OCI-LY7 (cell line): ENCODE data around the gene KIR3DL2. TPM values are rescaled to one million over a fixed set of nuclear protein-coding genes. Genes with fewer than 3 reads are reported as not detected.
"Not testable (repeated sequence)": the region's sequence is repeated elsewhere in the genome, so short reads cannot be mapped to it uniquely, and the experiment has no call there.

Source experiments
- BruUV-seq: library from RNA; stranded (reverse); fragments of 400-500 nt; replicated peaks from 2 replicates; lab custom pipeline; 2021; lab: Mats Ljungman, UMichigan
- CTCF ChIA-PET: fragments of 300-600 bp; sonication (Branson Sonifier 250); formaldehyde crosslinking; loops from one replicate; lab custom pipeline; 2022; ENCODE audit warnings: antibody characterized with exemption; ENCODE audit not compliant: unreplicated experiment; lab: Charles Lee
- POLR2A ChIA-PET: fragments of 300-600 bp; sonication (Branson Sonifier 250); formaldehyde crosslinking; loops from one replicate; lab custom pipeline; 2022; ENCODE audit warnings: antibody characterized with exemption; lab: Charles Lee
- DNase-seq: peaks from one replicate; pipeline ENCODE4 v3.0.0-alpha.2; 2015; ENCODE audit warnings: low spot score
- H2AFZ ChIP-seq: fragments of 200-600 bp; sonication (generic), shearing (Covaris generic); 2 replicates; pipeline ENCODE4 v1.6.1; 2014; ENCODE audit warnings: mild to moderate bottlenecking, antibody characterized with exemption, low read length, moderate library complexity
- H3K27ac ChIP-seq: fragments of 200-600 bp; sonication (generic); 2 replicates; pipeline ENCODE4 v1.5.1; 2014; ENCODE audit warnings: mixed run types, low read depth, mild to moderate bottlenecking, moderate library complexity, low read length, inconsistent platforms; ENCODE audit not compliant: poor library complexity, severe bottlenecking
- H3K36me3 ChIP-seq: fragments of 200-600 bp; sonication (generic); 2 replicates; pipeline ENCODE4 v1.6.1; 2014; ENCODE audit warnings: mild to moderate bottlenecking, antibody characterized with exemption, low read length, moderate library complexity, mixed read lengths; ENCODE audit not compliant: insufficient read depth
- H3K4me1 ChIP-seq: fragments of 200-600 bp; sonication (generic); 2 replicates; pipeline ENCODE4 v1.5.1; 2014; ENCODE audit warnings: mild to moderate bottlenecking, low read length; ENCODE audit not compliant: insufficient read depth, poor library complexity, severe bottlenecking
- H3K4me2 ChIP-seq: fragments of 200-600 bp; sonication (generic); 2 replicates; pipeline ENCODE4 v1.6.1; 2014; ENCODE audit warnings: mild to moderate bottlenecking, low read length
- H3K4me3 ChIP-seq: fragments of 200-600 bp; sonication (generic); 2 replicates; pipeline ENCODE4 v1.5.1; 2014; ENCODE audit warnings: mild to moderate bottlenecking, low read depth, low read length; ENCODE audit not compliant: poor library complexity, severe bottlenecking
- H3K79me2 ChIP-seq: fragments of 200-600 bp; sonication (generic); 2 replicates; pipeline ENCODE4 v1.6.1; 2016; ENCODE audit warnings: low read depth, mild to moderate bottlenecking, low read length, moderate library complexity, mixed read lengths; ENCODE audit not compliant: insufficient read depth
- H3K9me2 ChIP-seq: fragments of 200-600 bp; sonication (generic); 2 replicates; pipeline ENCODE4 v1.6.1; 2016; ENCODE audit warnings: mild to moderate bottlenecking, low read length, mixed read lengths; ENCODE audit not compliant: insufficient read depth
- H3K9me3 ChIP-seq: fragments of 200-600 bp; sonication (generic); 2 replicates; pipeline ENCODE4 v1.6.1; 2014; ENCODE audit warnings: mild to moderate bottlenecking, mixed run types, low read length, mixed read lengths
- H4K20me1 ChIP-seq: fragments of 200-600 bp; sonication (generic); 2 replicates; pipeline ENCODE4 v1.6.1; 2014; ENCODE audit warnings: mild to moderate bottlenecking, antibody characterized with exemption, low read length, moderate library complexity, mixed read lengths; ENCODE audit not compliant: insufficient read depth
- CTCF ChIP-seq: fragments of 200-600 bp; sonication (generic); conservative IDR thresholded peaks from 2 replicates; pipeline ENCODE4 v1.5.1; 2014; ENCODE audit warnings: mild to moderate bottlenecking, antibody characterized with exemption, low read length, moderate library complexity, mixed read lengths
- EZH2phosphoT487 ChIP-seq: fragments of 200-600 bp; sonication (generic); IDR thresholded peaks from 2 replicates; pipeline ENCODE4 v1.6.1; 2018; ENCODE audit warnings: low read depth, borderline replicate concordance, mild to moderate bottlenecking, mixed run types, antibody characterized with exemption, low read length, moderate library complexity, mixed read lengths
- intact Hi-C: fragments of 100-400 bp; cut with micrococcal nuclease; formaldehyde crosslinking; loops from one replicate; pipeline ENCODE4 v1.10.0; 2022; ENCODE audit not compliant: unreplicated experiment
- total RNA-seq, 2 experiments: library from RNA; depleted of rRNA in 1 of 2; stranded (reverse); fragments of >200 nt in 1 of 2; shearing (Covaris generic) in 1 of 2; gene quantifications; 2 replicates each; pipeline ENCODE4 v1.2.3, GENCODE V29; 2014 to 2022

The KIR3DL2 gene
- total RNA-seq, 2 experiments from 2014 or later, result not detected

DNA sequence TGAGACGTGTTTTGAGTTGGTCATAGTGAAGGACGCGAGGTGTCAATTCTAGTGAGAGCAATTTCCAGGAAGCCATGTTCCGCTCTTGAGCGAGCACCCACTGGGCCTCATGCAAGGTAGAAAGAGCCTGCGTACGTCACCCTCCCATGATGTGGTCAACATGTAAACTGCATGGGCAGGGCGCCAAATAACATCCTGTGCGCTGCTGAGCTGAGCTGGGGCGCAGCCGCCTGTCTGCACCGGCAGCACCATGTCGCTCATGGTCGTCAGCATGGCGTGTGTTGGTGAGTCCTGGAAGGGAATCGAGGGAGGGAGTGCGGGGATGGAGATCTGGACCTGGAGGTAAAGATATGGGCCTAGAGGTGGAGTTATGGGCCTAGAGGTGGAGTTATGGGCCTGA lies 34.0 kb upstream of the KIR3DL2 start, which contains the start of gene KIR3DL1:
Gene KIR3DL1 (plus strand): TSS at position 218 of the 400 bp plus-strand sequence.
- H3K27ac ChIP-seq, H3K9me3 ChIP-seq, CTCF ChIA-PET, H3K4me2 ChIP-seq, H3K4me3 ChIP-seq, intact Hi-C loops, H3K36me3 ChIP-seq, H3K4me1 ChIP-seq, H3K79me2 ChIP-seq, DNase-seq, POLR2A ChIA-PET, H2AFZ ChIP-seq, BruUV-seq, H4K20me1 ChIP-seq, H3K9me2 ChIP-seq: not testable (repeated sequence)

GRCh38 chr19:54817670-54818536 lies 32.3 kb upstream of the KIR3DL2 start:
- no peaks in the 10 kb centered on the region for H3K36me3 ChIP-seq
- no peak overlapping the region for H3K4me3 ChIP-seq
- H2AFZ ChIP-seq, result no peak overlapping the region
- H3K9me3 ChIP-seq, result no peaks in the 10 kb centered on the region
- BruUV-seq, result no TSS peak
- DNase-seq, result no peak
- TF ChIP-seq EZH2phosphoT487 (no peak), CTCF (no peak)
- intact Hi-C loops, result no loop called here
- POLR2A ChIA-PET, result no interaction called here
- no peak overlapping the region for H3K4me2 ChIP-seq
- CTCF ChIA-PET, result no interaction called here
- H3K4me1 ChIP-seq, result no peaks in the 10 kb centered on the region
- H4K20me1 ChIP-seq, result no peaks in the 10 kb centered on the region
- no peaks in the 10 kb centered on the region for H3K79me2 ChIP-seq
- no peaks in the 10 kb centered on the region for H3K9me2 ChIP-seq
- no peak overlapping the region for H3K27ac ChIP-seq

DNA sequence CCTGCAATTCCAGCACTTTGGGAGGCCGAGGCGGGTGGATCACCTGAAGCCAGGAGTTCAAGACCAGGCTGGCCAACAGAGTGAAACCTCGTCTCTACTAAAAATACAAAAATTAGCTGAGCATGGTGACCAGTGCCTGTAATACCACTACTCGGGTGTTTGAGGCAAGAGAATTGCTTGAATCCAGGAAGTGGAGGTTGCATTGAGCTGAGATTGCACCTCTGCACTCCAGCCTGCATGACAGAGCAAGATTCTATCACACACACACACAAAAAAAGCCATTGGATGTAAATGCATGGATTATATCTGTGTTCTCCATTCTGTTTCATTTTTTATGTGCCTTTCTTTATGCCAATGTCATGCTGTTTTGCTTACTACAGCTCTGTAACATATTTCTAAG lies 25.8 kb upstream of the KIR3DL2 start:
- H3K27ac ChIP-seq, H2AFZ ChIP-seq, H3K79me2 ChIP-seq, H3K4me1 ChIP-seq, POLR2A ChIA-PET, H3K4me3 ChIP-seq, intact Hi-C loops, DNase-seq, H3K36me3 ChIP-seq, H4K20me1 ChIP-seq, H3K9me2 ChIP-seq, H3K9me3 ChIP-seq, CTCF ChIA-PET, BruUV-seq, H3K4me2 ChIP-seq: not testable (repeated sequence)

- POLR2A ChIA-PET, H3K4me1 ChIP-seq, H2AFZ ChIP-seq, H3K36me3 ChIP-seq, BruUV-seq, H3K27ac ChIP-seq, H3K79me2 ChIP-seq, H3K4me2 ChIP-seq, H3K9me2 ChIP-seq, H3K4me3 ChIP-seq, DNase-seq, CTCF ChIA-PET, H4K20me1 ChIP-seq, intact Hi-C loops, H3K9me3 ChIP-seq: not testable (repeated sequence)
Measured at GRCh38 chr19:54825326-54825725, 24.9 kb upstream of the KIR3DL2 start.

DNA sequence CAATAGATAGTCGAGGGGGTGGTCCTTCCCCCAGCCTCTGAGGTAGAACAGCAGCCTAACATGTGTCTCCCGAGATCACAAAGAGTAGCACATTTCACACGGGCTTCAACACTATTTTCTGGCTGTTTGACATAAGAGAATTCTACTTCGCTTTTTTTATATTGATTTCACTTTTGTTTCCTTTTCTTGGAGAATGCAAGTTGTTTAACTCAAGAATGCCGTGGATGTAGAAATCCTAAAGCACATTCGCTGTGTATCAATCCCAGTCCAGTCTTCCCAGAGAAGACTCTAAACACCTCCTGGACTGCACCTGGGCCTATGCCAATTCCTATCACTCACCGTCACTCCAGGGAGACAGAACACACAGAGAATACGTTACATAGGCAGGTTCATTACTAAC lies 22.2 kb upstream of the KIR3DL2 start:
- H3K4me3 ChIP-seq, BruUV-seq, H3K9me3 ChIP-seq: not testable (repeated sequence)

More for the DNA sequence above, 22.2 kb upstream of the KIR3DL2 start:
- intact Hi-C loops, H3K9me2 ChIP-seq, H2AFZ ChIP-seq, CTCF ChIA-PET, DNase-seq, H3K4me1 ChIP-seq, POLR2A ChIA-PET, H4K20me1 ChIP-seq, H3K4me2 ChIP-seq, H3K79me2 ChIP-seq, H3K36me3 ChIP-seq, H3K27ac ChIP-seq: not testable (repeated sequence)
